B cell (primary cell): ENCODE results near the gene FMO4. TPM values are rescaled to one million over a fixed set of nuclear protein-coding genes. Genes with fewer than 3 reads are reported as not detected.

ENCODE experiments used
- ATAC-seq: fragments of 200-7000 bp; cut with Tn5 transposase; one replicate; pipeline ENCODE4 v1.10.0; 2021; ENCODE audit warnings: low read depth, mild to moderate bottlenecking, moderate number of reproducible peaks, moderate library complexity
- CTCF ChIA-PET: fragments of 350-600 bp; sonication (Branson Sonifier 250); formaldehyde crosslinking; loops from one replicate; lab custom pipeline; 2021; ENCODE audit warnings: antibody characterized with exemption, inconsistent platforms; lab: Charles Lee
- POLR2A ChIA-PET: fragments of 350-600 bp; sonication (Branson Sonifier 250); formaldehyde crosslinking; loops from one replicate; lab custom pipeline; 2021; ENCODE audit warnings: antibody characterized with exemption; lab: Charles Lee
- DNase-seq: peaks from one replicate; pipeline ENCODE4 v3.0.0; 2013
- H2AFZ ChIP-seq: 2 replicates; pipeline ENCODE4 v1.6.1; 2012; ENCODE audit warnings: mild to moderate bottlenecking, low read depth, low read length; ENCODE audit not compliant: insufficient read depth, poor library complexity, severe bottlenecking
- H3K27ac ChIP-seq, 2 donors: 1 replicate in 1 of 2; 2 replicates in 1 of 2; pipeline ENCODE4 v1.5.1; 2012 to 2013; ENCODE audit warnings: low read length in 2 of 2, mild to moderate bottlenecking in 2 of 2, moderate library complexity in 1 of 2
- H3K27me3 ChIP-seq, 4 experiments: fragments of 200-600 bp in 1 of 4; sonication (generic) in 1 of 4; replicated peaks in 1 of 4; 1 replicate in 2 of 4; 2 replicates in 2 of 4; pipeline versions ENCODE4 v1.6.1 to v1.7.0; 2013 to 2016; ENCODE audit warnings: low read length in 3 of 4, mild to moderate bottlenecking in 2 of 4, mixed read lengths in 1 of 4, moderate library complexity in 1 of 4; ENCODE audit not compliant: insufficient read depth in 4 of 4, control insufficient read depth in 3 of 4; ENCODE audit errors: control extremely low read depth in 1 of 4
- H3K36me3 ChIP-seq, 2 experiments: replicated peaks in 1 of 2; 1 replicate in 1 of 2; 2 replicates in 1 of 2; pipeline versions ENCODE4 v1.6.1 to v1.7.1; 2013; ENCODE audit warnings: low read length in 1 of 2; ENCODE audit not compliant: insufficient read depth in 2 of 2, control insufficient read depth in 1 of 2; ENCODE audit errors: control extremely low read depth in 1 of 2, extremely low read depth in 1 of 2
- H3K4me1 ChIP-seq, 2 donors: fragments of 200-600 bp in 1 of 2; sonication (generic) in 1 of 2; 1 replicate in 1 of 2; 2 replicates in 1 of 2; pipeline versions ENCODE4 v1.5.1 to v1.6.1; 2013 to 2017; ENCODE audit warnings: low read length in 2 of 2; ENCODE audit not compliant: control insufficient read depth in 2 of 2, insufficient read depth in 2 of 2
- H3K4me2 ChIP-seq: replicated peaks from 2 replicates; pipeline ENCODE3; 2012; ENCODE audit warnings: mild to moderate bottlenecking, low read depth, low read length; ENCODE audit not compliant: poor library complexity, severe bottlenecking
- H3K4me3 ChIP-seq, 5 experiments: fragments of 200-600 bp in 1 of 5; sonication (generic) in 1 of 5; 1 replicate in 3 of 5; 2 replicates in 2 of 5; pipeline versions ENCODE4 v1.5.1 to v1.7.0; 2011 to 2016; ENCODE audit warnings: low read length in 4 of 5, mild to moderate bottlenecking in 4 of 5, low read depth in 2 of 5, control low read depth in 1 of 5, moderate library complexity in 1 of 5; ENCODE audit not compliant: insufficient read depth in 1 of 5; ENCODE audit errors: control extremely low read depth in 1 of 5, extremely low read depth in 1 of 5
- H3K79me2 ChIP-seq: fragments of 200-600 bp; sonication (generic); one replicate; pipeline ENCODE4 v1.6.0; 2016; ENCODE audit warnings: low read length; ENCODE audit not compliant: control insufficient read depth, insufficient read depth
- H3K9ac ChIP-seq: fragments of 200-600 bp; sonication (generic); 2 replicates; pipeline ENCODE4 v1.6.1; 2017; ENCODE audit warnings: mild to moderate bottlenecking, low read length, moderate library complexity
- H3K9me3 ChIP-seq, 3 donors: one replicate each; pipeline versions ENCODE4 v1.6.1 to v1.7.1; 2013; ENCODE audit warnings: low read length in 2 of 3; ENCODE audit not compliant: control insufficient read depth in 2 of 3, insufficient read depth in 1 of 3; ENCODE audit errors: control extremely low read depth in 1 of 3
- H4K20me1 ChIP-seq: 2 replicates; pipeline ENCODE4 v1.6.0; 2012; ENCODE audit warnings: mild to moderate bottlenecking, low read length; ENCODE audit not compliant: insufficient read depth, control insufficient read depth, poor library complexity, severe bottlenecking
- H3K27ac Mint-ChIP-seq: one replicate; pipeline ENCODE4 v1.8.0; 2021; ENCODE audit warnings: mixed read lengths
- H3K27me3 Mint-ChIP-seq: one replicate; pipeline ENCODE4 v1.8.0; 2021; ENCODE audit warnings: mixed read lengths
- H3K4me1 Mint-ChIP-seq: one replicate; pipeline ENCODE4 v1.8.0; 2021; ENCODE audit warnings: mixed read lengths
- H3K4me3 Mint-ChIP-seq: one replicate; pipeline ENCODE4 v1.8.0; 2021; ENCODE audit warnings: mixed read lengths
- H3K9me3 Mint-ChIP-seq: one replicate; pipeline ENCODE4 v1.8.0; 2022; ENCODE audit warnings: mixed read lengths; ENCODE audit not compliant: insufficient read depth
- CTCF ChIP-seq: fragments of 200-600 bp; IDR thresholded peaks from one replicate; pipeline ENCODE4 v1.8.0; 2022; ENCODE audit warnings: antibody characterized with exemption, mild to moderate bottlenecking
- EZH2 ChIP-seq: IDR thresholded peaks from 2 replicates; pipeline ENCODE4 v1.6.1; 2012; ENCODE audit warnings: borderline replicate concordance, low read depth, mild to moderate bottlenecking, moderate library complexity, low read length; ENCODE audit not compliant: insufficient read depth, poor library complexity, severe bottlenecking
- WGBS: methylation state at CpG from one replicate; pipeline ENCODE4 v1.1.5; 2013; ENCODE audit warnings: missing lambda C conversion rate; ENCODE audit not compliant: insufficient coverage; 5-methylcytosine and 5-hydroxymethylcytosine counted together
- intact Hi-C: fragments of 100-400 bp; cut with micrococcal nuclease; formaldehyde crosslinking; loops from one replicate; pipeline ENCODE4 v1.10.0; 2022
- polyA plus RNA-seq: library from polyadenylated mRNA; depleted of rRNA; stranded (reverse); fragments of >200 nt; gene quantifications from 2 replicates; pipeline ENCODE4 v1.2.3, GENCODE V29; 2012
- total RNA-seq, 2 donors: library from RNA; stranded (reverse); fragments of 120-200 nt in 1 of 2; gene quantifications; 1 replicate in 1 of 2; 2 replicates in 1 of 2; pipeline versions ENCODE4 v1.2.3 to v1.2.4, GENCODE V29; 2013 to 2022

The FMO4 gene
- total and polyA plus RNA-seq, 2 donors (not counting 1 experiment from before 2014, with no cell fraction given), result 2.5 to 3.0 TPM

GRCh38 chr1:171329251-171329650 lies 15.3 kb downstream of the FMO4 start:
- intact Hi-C loops, result no loop called here
- Histone ChIP-seq H3K9me3 (no peaks in the 10 kb centered on the region), H2AFZ (no peak overlapping the region), H3K27me3 (no peaks in the 10 kb centered on the region), H3K79me2 (no peaks in the 10 kb centered on the region), H3K4me3 (no peak overlapping the region), H4K20me1 (no peaks in the 10 kb centered on the region), H3K27ac (no peak overlapping the region), H3K4me1 (no peaks in the 10 kb centered on the region), H3K4me2 (no peak overlapping the region), H3K36me3 (no peaks in the 10 kb centered on the region), H3K9ac (no peak overlapping the region)
- Mint-ChIP-seq H3K27me3 (no peaks in the 10 kb centered on the region), H3K27ac (no peak overlapping the region), H3K4me3 (no peak overlapping the region), H3K4me1 (no peaks in the 10 kb centered on the region), H3K9me3 (no peaks in the 10 kb centered on the region)
- CTCF ChIA-PET, result no interaction called here
- DNase-seq (no peak), ATAC-seq (no peak)
- WGBS, result 98% methylated on average over 5 of the region's 7 CpGs
- POLR2A ChIA-PET, result no interaction called here
- TF ChIP-seq CTCF, result no peak
- TF ChIP-seq EZH2, result no peak

- no peaks in the 10 kb centered on the region for H3K9me3 ChIP-seq
- no peaks in the 10 kb centered on the region for H3K9me3 Mint-ChIP-seq
- WGBS, result no CpG with 5 or more reads among the region's 1 CpG
- H3K79me2 ChIP-seq, result no peaks in the 10 kb centered on the region
- no peak for ATAC-seq
- TF ChIP-seq EZH2, result no peak
- no peaks in the 10 kb centered on the region for H3K27me3 ChIP-seq
- no peak overlapping the region for H3K4me3 ChIP-seq
- no peak overlapping the region for H3K27ac ChIP-seq
- ChIA-PET POLR2A (no interaction called here), CTCF (interaction anchor here (2.2 kb wide), 1 partner anchor 20 kb away, joined by 9 read pairs; the partner anchor contains the start of gene FMO4)
- H3K4me1 Mint-ChIP-seq, result no peaks in the 10 kb centered on the region
- intact Hi-C loops, result no loop called here
- H2AFZ ChIP-seq, result no peak overlapping the region
- no peak for DNase-seq
- H4K20me1 ChIP-seq, result no peaks in the 10 kb centered on the region
- no peaks in the 10 kb centered on the region for H3K27me3 Mint-ChIP-seq
- no peaks in the 10 kb centered on the region for H3K4me1 ChIP-seq
- no peaks in the 10 kb centered on the region for H3K36me3 ChIP-seq
- no peak overlapping the region for H3K4me2 ChIP-seq
- no peak overlapping the region for H3K4me3 Mint-ChIP-seq
- no peak overlapping the region for H3K9ac ChIP-seq
- no peak overlapping the region for H3K27ac Mint-ChIP-seq
These were observed 20.1 kb downstream of the FMO4 start for GRCh38 chr1:171334024-171334640.
